Stimulated activated CD8-positive, alpha-beta memory T cell treated with anti-CD3 and anti-CD28 coated beads, Interleukin-7, amount 100 ng/mL, for 1 hour (primary cell): ENCODE data around the gene KIF1B.
"Not testable (repeated sequence)": the region's sequence is repeated elsewhere in the genome, so short reads cannot be mapped to it uniquely, and the experiment has no call there.

Experiments used
- DNase-seq, 2 donors: peaks; one replicate each; pipeline ENCODE4 v3.0.0-alpha.2; 2020; ENCODE audit warnings: low read depth in 2 of 2

KIF1B gene

GRCh38 chr1:10337436-10337835 lies 127.1 kb downstream of the KIF1B start:
- DNase-seq = no peak

- no peak for DNase-seq
These were observed 127.7 kb downstream of the KIF1B start for GRCh38 chr1:10338047-10338446.

- DNase-seq = no peak
These were observed 128.2 kb downstream of the KIF1B start for GRCh38 chr1:10338611-10339010.

DNA sequence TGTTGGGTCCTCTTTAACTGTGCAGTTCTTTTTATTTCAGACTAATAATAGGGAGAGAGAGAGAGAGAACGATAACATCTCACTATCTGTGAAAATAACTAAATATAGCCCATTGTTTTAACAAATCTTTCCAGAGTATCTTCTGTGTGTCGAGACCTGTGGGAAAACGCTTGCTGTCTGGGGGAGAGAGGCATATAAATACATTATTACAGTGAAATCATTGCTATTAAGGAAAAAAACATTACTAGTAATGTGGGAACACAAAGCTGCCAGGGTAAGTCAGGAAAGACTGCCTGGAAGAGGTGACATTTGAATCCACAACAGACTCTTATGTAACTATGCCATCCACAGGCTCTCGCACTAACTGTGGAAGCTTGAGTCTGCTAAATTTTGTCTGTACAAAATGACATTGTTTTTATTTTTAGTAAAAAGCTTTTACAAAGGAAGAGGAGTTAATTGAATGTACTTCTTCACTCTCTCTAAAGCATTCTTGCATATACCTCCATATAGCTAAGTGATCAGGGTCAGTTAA lies 128.7 kb downstream of the KIF1B start:
- no peak for DNase-seq

GRCh38 chr1:10339815-10340214 lies 129.4 kb downstream of the KIF1B start:
- no peak for DNase-seq

GRCh38 chr1:10340930-10341590 lies 130.7 kb downstream of the KIF1B start:
- no peak for DNase-seq

- DNase-seq = no peak
These were observed 136.7 kb downstream of the KIF1B start for GRCh38 chr1:10347109-10347508.

- DNase-seq = no peak
These were observed 142.9 kb downstream of the KIF1B start for GRCh38 chr1:10353282-10353681.

GRCh38 chr1:10353693-10354092 lies 143.3 kb downstream of the KIF1B start:
- DNase-seq = no peak

DNA sequence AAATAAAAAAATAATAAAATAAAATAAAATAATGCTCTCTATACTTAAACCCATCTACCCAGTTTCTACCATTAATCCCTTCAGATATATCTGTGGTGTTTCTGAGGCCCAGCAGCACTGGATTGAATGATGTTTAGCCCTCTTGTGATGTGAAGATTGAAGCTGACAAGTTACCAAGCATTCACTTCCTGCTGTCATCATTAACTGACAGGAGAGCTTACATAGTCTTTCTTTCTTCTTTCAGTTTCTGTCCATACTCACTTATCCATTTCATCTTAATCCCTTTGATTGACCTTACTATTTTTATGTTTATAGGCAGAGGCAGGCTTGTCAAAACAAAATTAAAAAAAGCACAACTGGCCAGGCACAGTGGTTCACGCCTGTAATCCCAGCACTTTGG lies 149.7 kb downstream of the KIF1B start:
- DNase-seq = no peak

GRCh38 chr1:10361515-10361914 lies 151.1 kb downstream of the KIF1B start:
- DNase-seq = no peak

DNA sequence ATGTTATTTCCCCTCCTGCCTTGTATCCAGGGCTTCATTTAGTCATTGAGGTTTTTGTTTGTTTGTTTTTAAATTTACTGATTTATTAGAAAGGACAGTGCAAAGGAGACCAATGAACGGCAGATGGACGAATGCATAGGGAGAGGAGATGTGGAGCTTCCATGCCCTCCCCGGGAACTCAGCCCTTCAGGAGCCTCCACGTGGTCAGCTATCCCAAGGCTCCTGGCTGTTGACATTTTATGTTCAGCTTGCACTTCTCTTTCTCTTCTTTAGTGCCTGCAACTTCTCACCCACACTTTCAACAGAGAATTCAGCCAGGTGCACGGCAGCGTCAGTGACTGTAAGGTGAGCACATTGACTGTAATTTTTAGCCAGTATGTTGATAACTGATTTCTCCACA lies 157.8 kb downstream of the KIF1B start:
- DNase-seq = no peak

DNA sequence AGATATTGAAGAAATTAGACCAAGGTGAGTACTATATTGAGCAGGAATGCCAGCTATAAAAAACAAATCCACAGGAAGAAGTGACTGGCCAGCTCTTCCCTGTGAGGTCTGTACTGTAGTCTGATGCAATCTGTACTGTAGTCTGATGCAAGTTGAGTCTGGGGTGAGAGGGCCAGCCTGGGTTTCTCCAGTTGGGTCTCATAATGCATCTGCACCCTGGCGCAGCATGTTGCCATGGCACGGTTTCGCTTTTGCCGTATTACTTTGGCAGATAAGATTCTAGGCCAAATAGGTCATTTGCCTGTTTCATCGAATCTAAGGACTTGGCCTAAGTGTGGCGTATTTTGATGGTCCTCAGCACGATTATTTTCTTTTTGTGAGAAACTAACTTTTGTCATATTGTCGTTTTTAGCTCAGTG lies 164.1 kb downstream of the KIF1B start:
- no peak for DNase-seq

DNA sequence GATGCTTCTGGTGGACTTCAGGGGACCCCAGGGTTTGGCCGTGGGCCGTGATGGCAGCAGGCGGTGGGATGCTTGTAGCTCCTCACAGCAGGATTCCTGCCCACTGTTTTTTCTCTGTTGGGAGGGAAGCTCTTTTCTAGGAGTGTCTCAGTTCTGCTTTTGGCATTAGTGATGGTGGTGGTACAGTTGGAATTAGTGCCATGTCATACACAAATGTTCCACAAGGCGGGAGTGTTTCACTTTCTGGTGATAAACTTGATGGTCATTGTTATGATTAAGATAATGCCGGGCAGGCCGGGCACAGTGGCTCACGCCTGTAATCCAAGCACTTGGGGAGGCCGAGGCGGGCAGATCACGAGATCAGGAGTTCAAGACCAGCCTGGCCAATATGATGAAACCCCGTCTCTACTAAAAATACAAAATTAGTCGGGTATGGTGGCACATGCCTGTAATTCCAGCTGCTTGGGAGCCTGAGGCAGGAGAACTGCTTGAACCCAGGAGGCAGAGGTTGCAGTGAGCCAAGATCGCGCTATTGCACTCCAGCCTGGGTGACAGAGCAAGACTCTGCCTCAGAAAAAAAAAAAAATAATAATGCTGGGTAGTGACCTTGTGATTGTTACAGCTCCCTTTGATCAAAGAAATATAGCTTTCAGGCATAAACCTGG lies 167.1 kb downstream of the KIF1B start:
- DNase-seq = not testable (repeated sequence)

DNA sequence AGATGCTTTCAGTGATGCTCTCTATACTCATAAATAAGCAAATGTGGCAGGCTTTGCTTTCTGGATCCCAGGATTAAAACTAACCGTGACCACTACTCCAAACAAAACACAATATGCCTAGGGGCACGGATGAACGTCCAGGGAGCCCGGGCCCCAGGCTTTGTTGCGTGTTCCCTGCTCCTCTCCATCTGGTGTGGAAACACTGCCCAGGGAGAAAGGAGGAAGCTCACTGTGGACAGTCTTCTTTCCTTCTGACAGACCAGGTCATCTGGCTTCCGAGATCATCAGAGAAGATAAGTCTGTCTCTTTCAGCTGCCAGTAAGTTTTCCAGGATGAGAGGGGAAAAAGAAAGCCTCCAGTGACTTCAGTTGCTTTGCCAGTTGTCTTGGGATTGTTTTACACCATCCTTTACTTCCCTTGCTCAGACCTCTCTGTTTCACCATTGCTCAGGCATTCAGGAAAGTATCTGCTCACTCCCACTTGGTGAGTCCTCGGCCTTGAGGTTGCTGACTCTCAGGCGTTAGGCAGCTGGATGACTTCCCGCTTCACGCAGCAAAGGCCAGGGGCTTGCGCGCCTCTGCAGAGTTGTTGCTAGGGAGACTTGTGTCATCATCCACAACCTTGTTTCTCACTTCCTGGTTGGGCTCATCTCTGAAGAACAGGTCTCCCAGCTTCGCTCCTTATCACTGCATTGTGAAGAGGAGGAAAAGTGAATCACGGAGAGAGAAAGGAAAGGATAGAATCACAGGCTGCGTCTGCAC lies 167.9 kb downstream of the KIF1B start:
- DNase-seq = no peak

DNA sequence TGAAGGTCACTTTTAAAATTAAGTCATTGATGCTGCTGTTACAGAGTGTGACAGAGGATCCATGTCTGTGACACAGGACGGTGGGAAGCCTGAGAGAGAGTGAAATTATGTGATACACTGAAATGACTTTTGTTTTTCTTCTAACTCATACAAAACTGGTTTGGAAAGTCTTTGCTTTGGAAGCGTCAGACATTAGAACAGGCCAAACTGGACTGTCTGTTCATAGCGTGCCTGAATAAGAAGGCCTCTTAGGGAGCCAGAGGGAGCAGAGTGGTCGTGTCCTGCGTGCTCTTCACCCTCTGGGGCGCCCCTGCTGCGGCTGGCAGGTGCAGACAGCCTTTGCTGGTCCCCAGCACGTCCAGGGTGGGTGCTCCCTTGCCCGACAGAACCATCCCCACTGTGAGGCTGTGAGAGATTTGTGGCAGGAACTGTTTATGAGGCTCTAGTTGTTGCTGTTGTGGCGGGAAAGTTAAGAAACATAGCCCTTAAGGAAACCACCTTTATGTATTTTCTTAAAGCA lies 168.8 kb downstream of the KIF1B start:
- DNase-seq = no peak

DNA sequence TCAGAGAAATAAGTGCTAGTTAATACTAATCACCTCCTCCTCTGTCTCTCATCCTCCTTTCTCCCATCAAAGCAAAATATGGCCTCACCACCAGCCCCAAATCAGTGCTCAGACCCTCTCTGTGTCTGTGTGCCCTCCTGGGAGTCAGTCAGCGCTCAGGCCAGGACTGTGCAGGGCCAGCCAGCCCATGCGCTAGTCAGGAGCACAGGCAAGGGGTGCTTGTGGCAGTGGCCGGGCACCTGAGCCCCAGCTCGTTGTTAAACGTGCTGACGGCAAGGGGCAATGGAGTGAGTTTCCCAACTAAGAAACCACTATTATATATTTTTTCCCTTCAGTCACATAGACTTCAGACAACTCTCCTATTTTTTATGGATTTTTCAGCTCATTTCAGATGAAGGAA lies 169.3 kb downstream of the KIF1B start:
- no peak for DNase-seq

DNA sequence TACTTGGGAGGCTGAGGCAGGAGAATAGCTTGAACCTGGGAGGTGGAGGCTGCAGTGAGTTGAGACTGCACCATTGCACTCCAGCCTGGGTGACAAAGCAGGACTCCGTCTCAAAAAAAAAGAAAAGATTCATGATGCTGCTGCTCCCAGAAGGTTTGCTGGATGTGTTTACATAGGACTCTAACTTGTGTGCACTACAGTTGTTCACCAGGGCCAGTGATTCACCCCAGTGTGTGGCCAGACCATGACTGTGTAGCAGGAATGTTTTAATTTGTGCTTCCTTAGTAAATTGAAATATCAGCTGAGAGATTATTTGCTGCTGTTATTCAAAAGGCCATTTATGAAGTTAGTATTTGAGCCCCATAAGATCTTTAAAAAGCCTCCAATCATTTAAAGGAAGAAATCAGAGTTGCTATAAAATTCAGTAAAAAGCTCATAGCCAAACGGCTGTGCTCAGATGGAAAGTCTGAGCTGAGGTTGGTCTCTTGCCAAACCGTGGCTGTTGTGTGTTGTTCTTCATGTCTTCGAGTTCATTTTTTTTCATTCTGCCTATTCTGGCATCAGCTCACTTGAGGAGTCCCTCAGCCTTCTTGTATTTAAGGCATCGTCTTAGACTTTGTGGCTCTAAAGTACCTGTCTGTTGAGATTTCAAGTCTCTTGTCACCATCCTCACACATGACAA lies 170.4 kb downstream of the KIF1B start:
- DNase-seq = no peak

DNA sequence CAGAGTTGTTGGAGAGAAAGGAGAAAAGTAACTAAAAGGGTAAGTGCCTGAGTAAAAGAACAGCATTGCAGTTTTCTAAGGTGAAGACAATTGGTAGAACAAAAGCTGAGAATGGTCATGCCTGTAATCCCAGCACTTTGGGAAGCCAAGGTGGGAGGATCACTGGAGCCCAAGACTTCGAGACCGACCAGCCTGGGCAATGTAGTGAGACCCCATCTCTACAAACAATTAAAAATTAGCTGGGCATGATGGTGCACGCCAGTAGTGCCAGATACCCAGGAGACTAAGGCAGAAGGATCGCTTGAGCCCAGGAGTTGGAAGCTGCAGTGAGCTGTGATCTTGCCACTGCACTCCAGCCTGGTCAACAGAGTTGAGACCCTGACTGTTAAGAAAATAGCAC lies 173.3 kb downstream of the KIF1B start:
- no peak for DNase-seq

DNA sequence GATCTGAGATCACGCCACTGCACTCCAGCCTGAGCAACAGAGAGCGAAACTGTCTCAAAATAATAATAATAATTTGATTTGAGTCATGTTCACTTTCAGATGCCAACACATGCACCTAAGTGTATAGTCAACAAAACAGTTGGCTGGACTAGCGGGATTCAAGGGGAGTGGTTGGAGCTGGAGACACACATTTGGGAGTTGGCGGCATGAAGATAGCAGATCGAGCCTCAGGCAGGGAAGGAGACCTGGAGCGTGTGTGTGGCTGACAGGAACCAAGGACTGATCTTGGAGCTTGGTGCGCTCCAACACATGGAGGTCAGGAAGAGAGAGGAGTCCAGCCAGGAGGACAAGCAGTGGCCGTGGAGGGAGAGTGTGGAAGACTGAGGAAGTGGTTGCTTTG lies 173.8 kb downstream of the KIF1B start:
- no peak for DNase-seq

DNA sequence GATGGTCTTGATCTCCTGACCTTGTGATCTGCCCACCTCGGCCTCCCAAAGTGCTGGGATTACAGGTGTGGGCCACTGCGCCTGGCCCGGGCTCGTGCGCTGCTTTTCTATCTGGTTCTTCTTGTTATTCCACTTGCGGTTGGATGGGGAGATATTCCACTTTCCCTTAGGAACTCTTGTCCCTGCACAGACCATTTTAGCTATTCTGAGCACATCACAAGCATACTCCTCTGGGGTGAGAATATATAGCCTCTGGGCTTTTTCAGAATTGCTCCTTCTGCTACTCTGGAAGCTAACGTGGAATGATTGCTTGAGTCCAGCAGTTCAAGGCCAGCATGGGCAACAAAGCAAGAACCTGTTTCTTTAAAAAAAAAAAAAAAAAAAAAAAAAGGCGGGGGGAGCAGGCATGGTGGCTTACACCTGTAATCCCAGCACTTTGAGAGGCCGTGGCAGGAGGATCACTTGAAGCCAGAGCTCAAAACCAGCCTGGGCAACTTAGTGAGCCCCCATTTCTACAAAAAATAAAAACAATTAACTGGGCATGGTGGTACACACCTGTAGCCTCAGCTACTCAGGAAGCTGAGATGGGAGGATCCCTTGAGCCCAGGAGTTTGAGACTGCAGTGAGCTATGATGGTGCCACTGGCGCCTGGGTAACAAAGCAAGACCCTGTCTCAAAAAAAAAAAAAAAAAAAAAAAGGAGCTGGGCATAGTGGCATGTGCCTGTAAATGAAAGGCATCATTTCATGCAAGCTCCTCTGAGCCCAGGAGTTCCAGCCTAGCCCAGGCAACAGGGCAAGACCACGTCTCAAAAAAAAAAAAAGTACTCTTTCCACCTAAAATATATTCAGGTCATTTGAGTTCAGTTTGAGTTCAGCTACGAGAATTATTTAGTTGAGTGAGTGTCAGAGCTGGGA lies 176.6 kb downstream of the KIF1B start:
- DNase-seq = no peak
